Measurements from ENCODE around the gene PSMB10.

The PSMB10 gene

GRCh38 chr16:67964477-67965131, 28.0 kb upstream of the PSMB10 start:
- no peak overlapping the region for H3K4me3 ChIP-seq (ENCODE audit: low read depth, low read length)

DNA sequence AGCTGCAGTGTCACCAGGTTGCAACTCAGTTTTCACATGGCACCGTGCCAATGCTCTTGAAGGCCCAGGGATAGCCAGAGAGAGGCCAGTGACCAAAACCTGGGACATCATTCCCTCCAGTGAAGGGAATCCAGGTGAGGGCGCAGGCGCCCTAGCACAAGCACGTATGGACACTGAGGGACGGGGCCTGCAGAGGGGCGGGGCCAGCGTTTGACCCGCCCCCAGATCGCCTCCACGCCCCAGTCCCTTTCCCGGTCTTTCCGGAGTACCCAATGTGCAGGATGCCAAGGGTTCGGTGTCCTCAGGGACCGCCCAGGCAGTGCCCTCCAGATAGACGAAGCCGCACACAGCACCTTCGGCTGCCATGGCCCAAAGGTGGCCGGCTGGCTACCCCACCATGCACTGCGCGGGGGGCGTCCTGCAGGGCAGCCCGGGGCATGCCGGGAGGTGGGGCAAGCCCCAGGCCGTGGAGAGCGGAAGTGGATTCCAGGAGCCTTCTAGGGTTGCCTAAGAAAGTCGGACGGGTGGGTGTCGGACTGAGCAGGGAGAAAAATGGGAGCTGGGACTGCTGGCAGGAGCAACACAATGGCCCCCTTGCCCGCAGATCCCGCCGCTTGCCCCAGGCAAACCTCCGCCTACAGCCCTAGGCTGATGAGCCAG, 27.1 kb upstream of the PSMB10 start:
- H3K4me3 ChIP-seq (ENCODE audit: low read depth, low read length), result no peak overlapping the region

GRCh38 chr16:67963292-67963661, 26.6 kb upstream of the PSMB10 start:
- H3K4me3 ChIP-seq (ENCODE audit: low read depth, low read length), result no peak overlapping the region

DNA sequence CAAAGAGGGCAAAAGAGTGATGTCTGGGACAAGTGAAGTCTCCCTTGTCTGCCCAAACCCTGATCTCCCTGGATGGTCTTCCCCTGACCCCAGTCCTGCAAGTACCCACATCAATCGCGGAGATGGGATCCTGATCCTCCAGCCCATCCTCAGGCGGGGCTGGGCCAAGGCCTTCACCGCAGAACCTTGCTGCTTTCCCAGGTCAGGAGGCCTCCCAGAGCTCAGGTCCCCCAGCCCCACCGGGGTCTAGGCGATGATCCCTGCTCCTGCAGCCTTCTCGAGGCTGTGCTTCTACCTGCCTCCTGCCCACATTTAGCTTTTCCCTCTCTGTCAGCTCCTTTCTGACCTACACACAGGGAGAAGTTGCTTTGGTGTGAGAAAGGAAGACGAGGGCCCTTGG, 25.5 kb upstream of the PSMB10 start:
- no peak overlapping the region for H3K4me3 ChIP-seq (ENCODE audit: low read depth, low read length)

- no peak overlapping the region for H3K4me3 ChIP-seq (ENCODE audit: low read depth, low read length)
These were observed 24.9 kb upstream of the PSMB10 start for GRCh38 chr16:67961551-67961957.

- H3K4me3 ChIP-seq (ENCODE audit: low read depth, low read length), result no peak overlapping the region
These were observed 23.1 kb upstream of the PSMB10 start for GRCh38 chr16:67959536-67960329.

GRCh38 chr16:67957622-67958021, 21.0 kb upstream of the PSMB10 start:
- H3K4me3 ChIP-seq (ENCODE audit: low read depth, low read length), result no peak overlapping the region

DNA sequence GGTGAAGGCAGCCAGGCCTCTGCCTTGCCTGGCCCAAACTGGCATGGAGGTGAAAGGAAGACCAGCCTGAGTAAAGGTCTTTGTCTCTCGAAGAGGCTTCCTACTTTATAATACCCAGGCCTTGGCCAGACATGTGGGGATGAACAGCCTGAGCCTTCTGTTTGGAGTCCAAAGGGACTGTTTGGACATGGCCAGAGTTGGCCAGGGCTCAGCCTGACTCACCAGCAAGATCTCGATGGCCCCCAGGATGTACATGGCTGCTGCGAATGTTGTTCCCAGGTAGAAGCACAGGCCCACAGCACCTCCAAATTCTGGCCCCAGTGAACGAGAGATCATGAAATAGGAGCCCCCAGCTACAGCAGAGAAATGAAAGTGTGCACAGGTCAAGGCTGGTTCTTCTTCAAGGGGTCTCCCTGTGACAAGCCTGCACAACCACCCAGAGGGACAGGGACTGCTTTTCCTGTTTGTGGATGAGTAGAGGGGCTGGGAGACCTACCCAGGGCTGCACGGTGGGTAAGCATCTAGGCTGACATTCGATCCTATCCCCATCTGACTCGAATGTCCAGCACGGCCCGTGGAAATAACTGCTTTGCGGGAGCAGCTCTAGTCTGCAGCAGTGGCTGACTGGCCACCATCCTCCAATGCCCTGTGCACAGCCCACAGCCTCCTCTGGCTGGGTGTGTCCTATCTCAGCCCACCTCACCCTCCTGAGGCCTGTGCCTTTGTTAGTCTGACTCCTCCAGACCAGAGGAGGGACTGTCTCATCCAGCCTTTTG, 18.0 kb upstream of the PSMB10 start:
- H3K4me3 ChIP-seq (ENCODE audit: low read depth, low read length), result no peak overlapping the region

GRCh38 chr16:67953641-67954375, 17.2 kb upstream of the PSMB10 start:
- no peak overlapping the region for H3K4me3 ChIP-seq (ENCODE audit: low read depth, low read length)

DNA sequence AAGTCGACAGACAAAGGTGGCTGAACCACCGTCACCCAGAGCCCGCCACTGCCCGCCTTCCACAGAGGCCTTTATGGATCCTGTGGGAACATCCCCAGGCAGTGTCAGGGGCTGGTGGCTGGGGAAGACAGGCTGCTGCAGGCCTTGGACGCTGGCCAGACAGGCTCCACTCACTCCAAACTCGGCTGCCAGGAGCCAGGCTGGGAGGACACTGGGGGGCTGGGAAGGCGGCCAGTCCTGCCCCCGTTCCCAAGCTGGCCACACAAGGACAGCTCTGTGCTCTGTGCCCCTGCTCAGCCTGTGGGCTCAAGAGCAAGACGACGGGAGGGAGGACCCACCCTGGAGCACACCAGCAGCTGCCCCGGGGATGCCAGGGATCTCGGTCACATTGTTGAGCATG, 14.8 kb upstream of the PSMB10 start:
- no peak overlapping the region for H3K4me3 ChIP-seq (ENCODE audit: low read depth, low read length)

GRCh38 chr16:67950335-67950843, 13.7 kb upstream of the PSMB10 start:
- H3K4me3 ChIP-seq (ENCODE audit: low read depth, low read length), result no peak overlapping the region

DNA sequence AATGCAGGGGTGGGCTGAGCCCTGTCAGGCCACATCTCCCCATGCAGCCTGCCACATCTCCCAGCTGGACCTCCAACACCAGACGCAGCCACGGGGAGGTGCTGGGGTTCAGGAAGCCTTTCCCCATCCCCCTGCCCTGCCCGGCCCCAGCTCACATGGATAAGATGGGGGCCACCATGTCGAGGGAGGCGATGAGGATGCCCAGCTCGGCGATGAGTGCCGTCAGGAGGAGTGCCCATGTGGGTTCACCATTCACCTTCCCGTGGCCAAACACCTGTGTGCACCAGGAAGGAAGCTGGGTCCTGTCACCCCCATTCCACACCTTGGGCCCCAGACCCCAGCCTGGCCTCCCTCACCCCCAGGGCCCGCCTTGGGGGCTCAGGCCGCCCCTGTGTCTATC, 13.0 kb upstream of the PSMB10 start:
- no peak overlapping the region for H3K4me3 ChIP-seq (ENCODE audit: low read depth, low read length)

GRCh38 chr16:67948015-67948414, 11.4 kb upstream of the PSMB10 start:
- no peak overlapping the region for H3K4me3 ChIP-seq (ENCODE audit: low read depth, low read length)

DNA sequence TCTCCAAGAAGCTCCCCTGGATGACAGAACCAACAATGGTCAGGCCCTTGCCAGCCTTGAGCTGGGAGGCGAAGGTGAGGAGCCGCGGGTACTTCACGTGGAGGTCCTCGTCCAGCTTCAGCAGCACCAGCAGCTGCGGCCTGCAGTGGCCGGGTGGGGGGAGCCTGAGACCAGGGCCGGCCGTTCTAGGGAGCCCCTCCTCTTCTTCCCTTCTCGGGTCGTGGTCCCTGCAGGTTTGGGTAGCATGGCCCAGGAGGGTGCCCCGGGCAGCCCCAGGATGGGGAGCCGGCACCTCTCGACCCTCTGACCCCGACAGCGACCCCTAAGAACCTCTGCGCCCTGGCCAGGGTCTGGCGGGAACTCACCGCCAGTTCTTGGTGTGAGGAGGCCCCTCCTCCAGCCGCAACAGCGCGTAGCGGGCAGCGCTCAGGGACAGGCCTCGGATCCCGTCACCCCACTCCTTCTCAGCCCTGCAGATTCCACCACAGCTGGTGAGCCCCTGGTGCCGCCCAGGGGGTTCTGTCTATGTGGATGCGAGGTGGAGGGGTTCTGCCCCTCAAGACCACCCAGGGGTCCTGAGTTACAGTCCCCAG, 10.4 kb upstream of the PSMB10 start:
- no peak overlapping the region for H3K4me3 ChIP-seq (ENCODE audit: low read depth, low read length)

GRCh38 chr16:67946128-67946569, 9.5 kb upstream of the PSMB10 start:
- H3K4me3 ChIP-seq (ENCODE audit: low read depth, low read length), result no peak overlapping the region

DNA sequence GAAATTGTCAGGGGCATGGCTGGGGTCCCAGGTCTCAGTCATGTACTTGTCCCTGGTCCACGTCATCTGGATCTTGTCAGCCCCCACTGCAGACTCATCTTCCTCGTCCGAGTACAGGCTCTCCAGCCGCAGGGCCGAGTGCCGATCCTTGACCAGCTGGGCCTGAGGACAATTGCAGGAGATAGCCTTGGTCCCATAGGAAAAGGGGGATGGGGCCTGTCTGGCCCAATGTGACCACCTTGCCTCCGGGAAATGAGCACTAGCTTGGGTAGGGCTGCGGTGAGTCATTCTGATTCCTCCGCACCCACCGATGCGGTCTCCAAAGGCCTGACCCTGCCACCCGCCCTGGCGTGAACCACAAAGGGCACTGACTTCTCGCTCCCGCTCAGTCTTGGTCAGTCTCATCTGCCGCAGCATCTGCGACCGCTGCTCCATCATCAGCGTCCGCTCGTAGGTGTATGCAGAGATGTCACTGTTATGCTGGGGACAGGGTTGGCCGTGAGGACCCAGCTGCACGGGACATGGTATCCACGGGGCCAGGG, 8.8 kb upstream of the PSMB10 start:
- no peak overlapping the region for H3K4me3 ChIP-seq (ENCODE audit: low read depth, low read length)

- no peak overlapping the region for H3K4me3 ChIP-seq (ENCODE audit: low read depth, low read length)
These were observed 8.2 kb upstream of the PSMB10 start for GRCh38 chr16:67944690-67945391.

- H3K4me3 ChIP-seq (ENCODE audit: low read depth, low read length), result no peak within 1 kb of the TSS
These were observed 7.2 kb upstream of the PSMB10 start, which contains the start of gene LCAT for GRCh38 chr16:67943619-67944504. TSS of gene LCAT (minus strand) at chr16:67944120. CDS start at chr16:67944101, 19 bp downstream.
